Adipocyte (in vitro differentiated cells): Measurements from ENCODE around the gene SPEM1.

ENCODE experiments used
- DNase-seq: peaks from one replicate; pipeline ENCODE4 v3.0.0-alpha.2; 2015; ENCODE audit warnings: low read depth
- H3K27me3 ChIP-seq: replicated peaks from 2 replicates; pipeline ENCODE4 v1.7.0; 2013; ENCODE audit warnings: mild to moderate bottlenecking, low read length, moderate library complexity; ENCODE audit not compliant: control insufficient read depth, insufficient read depth
- H3K36me3 ChIP-seq: 2 replicates; pipeline ENCODE4 v1.7.0; 2013; ENCODE audit warnings: low read length, mild to moderate bottlenecking, moderate library complexity; ENCODE audit not compliant: control insufficient read depth, insufficient read depth, severe bottlenecking
- H3K4me1 ChIP-seq: 2 replicates; pipeline ENCODE4 v1.7.0; 2013; ENCODE audit warnings: mild to moderate bottlenecking, low read length, moderate library complexity; ENCODE audit not compliant: control insufficient read depth, insufficient read depth
- H3K4me3 ChIP-seq: 2 replicates; pipeline ENCODE4 v1.7.0; 2013; ENCODE audit warnings: mild to moderate bottlenecking, low read length, moderate library complexity
- H3K9ac ChIP-seq: 2 replicates; pipeline ENCODE4 v1.7.0; 2013; ENCODE audit warnings: mild to moderate bottlenecking, low read length, moderate library complexity
- H3K9me3 ChIP-seq: 2 replicates; pipeline ENCODE4 v1.7.0; 2013; ENCODE audit warnings: mild to moderate bottlenecking, low read length, moderate library complexity; ENCODE audit not compliant: control insufficient read depth

SPEM1 gene

GRCh38 chr17:7425756-7426155, 5.6 kb downstream of the SPEM1 start:
- H3K4me3 ChIP-seq, result no peak overlapping the region
- H3K27me3 ChIP-seq, result no peaks in the 10 kb centered on the region
- no peak for DNase-seq
- no peaks in the 10 kb centered on the region for H3K4me1 ChIP-seq
- H3K36me3 ChIP-seq, result no peaks in the 10 kb centered on the region
- H3K9me3 ChIP-seq, result peaks cover 1% of the 10 kb centered on the region
- no peak overlapping the region for H3K9ac ChIP-seq

- no peaks in the 10 kb centered on the region for H3K4me1 ChIP-seq
- DNase-seq, result no peak
- H3K27me3 ChIP-seq, result no peaks in the 10 kb centered on the region
- no peak overlapping the region for H3K4me3 ChIP-seq
- no peaks in the 10 kb centered on the region for H3K9me3 ChIP-seq
- no peak overlapping the region for H3K9ac ChIP-seq
- H3K36me3 ChIP-seq, result no peaks in the 10 kb centered on the region
These were observed 6.2 kb downstream of the SPEM1 start for GRCh38 chr17:7426203-7426863.

GRCh38 chr17:7426896-7427489, 6.9 kb downstream of the SPEM1 start:
- H3K27me3 ChIP-seq, result no peaks in the 10 kb centered on the region
- no peaks in the 10 kb centered on the region for H3K4me1 ChIP-seq
- no peak for DNase-seq
- no peak overlapping the region for H3K9ac ChIP-seq
- no peak overlapping the region for H3K4me3 ChIP-seq
- no peaks in the 10 kb centered on the region for H3K36me3 ChIP-seq
- H3K9me3 ChIP-seq, result no peaks in the 10 kb centered on the region

GRCh38 chr17:7427549-7427948, 7.4 kb downstream of the SPEM1 start:
- H3K4me1 ChIP-seq, result no peaks in the 10 kb centered on the region
- H3K27me3 ChIP-seq, result no peaks in the 10 kb centered on the region
- no peak overlapping the region for H3K9ac ChIP-seq
- H3K36me3 ChIP-seq, result no peaks in the 10 kb centered on the region
- DNase-seq, result no peak
- H3K9me3 ChIP-seq, result no peaks in the 10 kb centered on the region
- no peak overlapping the region for H3K4me3 ChIP-seq

GRCh38 chr17:7428557-7428956, 8.4 kb downstream of the SPEM1 start, which contains the start of gene SPEM3:
Gene SPEM3 (plus strand): TSS chr17:7428857. CDS start chr17:7428903, 46 bp downstream.
- H3K4me1 ChIP-seq, result no peaks in the 10 kb centered on the region
- DNase-seq, result no peak
- H3K9ac ChIP-seq, result no peak within 1 kb of the TSS
- H3K4me3 ChIP-seq, result no peak within 1 kb of the TSS
- no peaks in the 10 kb centered on the region for H3K36me3 ChIP-seq
- H3K9me3 ChIP-seq, result no peaks in the 10 kb centered on the region
- H3K27me3 ChIP-seq, result no peaks in the 10 kb centered on the region

- no peaks in the 10 kb centered on the region for H3K36me3 ChIP-seq
- no peaks in the 10 kb centered on the region for H3K27me3 ChIP-seq
- no peak overlapping the region for H3K9ac ChIP-seq
- H3K4me3 ChIP-seq, result no peak overlapping the region
- no peak for DNase-seq
- no peaks in the 10 kb centered on the region for H3K4me1 ChIP-seq
- no peaks in the 10 kb centered on the region for H3K9me3 ChIP-seq
These were observed 9.6 kb downstream of the SPEM1 start for GRCh38 chr17:7429722-7430121.

- DNase-seq, result no peak
- Histone ChIP-seq H3K9ac (no peak overlapping the region), H3K9me3 (no peaks in the 10 kb centered on the region), H3K36me3 (no peaks in the 10 kb centered on the region), H3K27me3 (no peaks in the 10 kb centered on the region), H3K4me1 (peaks cover 4% of the 10 kb centered on the region), H3K4me3 (no peak overlapping the region)
These were observed 11.1 kb downstream of the SPEM1 start for GRCh38 chr17:7431231-7431630.

GRCh38 chr17:7432296-7432695, 12.2 kb downstream of the SPEM1 start:
- Histone ChIP-seq H3K4me1 (peaks cover 9% of the 10 kb centered on the region), H3K9ac (no peak overlapping the region), H3K9me3 (no peaks in the 10 kb centered on the region), H3K4me3 (no peak overlapping the region), H3K36me3 (no peaks in the 10 kb centered on the region), H3K27me3 (no peaks in the 10 kb centered on the region)
- DNase-seq, result no peak

- Histone ChIP-seq H3K4me3 (peak overlapping the region; percentile 64), H3K36me3 (no peaks in the 10 kb centered on the region), H3K9me3 (no peaks in the 10 kb centered on the region), H3K9ac (peak overlapping the region; percentile 48), H3K4me1 (peaks cover 23% of the 10 kb centered on the region), H3K27me3 (peaks cover 15% of the 10 kb centered on the region)
- DNase-seq, result peak; percentile 38
These were observed 15.8 kb downstream of the SPEM1 start for GRCh38 chr17:7435676-7436555.

GRCh38 chr17:7436556-7437368, 16.6 kb downstream of the SPEM1 start:
- no peaks in the 10 kb centered on the region for H3K9me3 ChIP-seq
- DNase-seq, result peak; percentile 91
- H3K4me3 ChIP-seq, result peak overlapping the region; percentile 64
- no peaks in the 10 kb centered on the region for H3K36me3 ChIP-seq
- peaks cover 15% of the 10 kb centered on the region for H3K27me3 ChIP-seq
- H3K4me1 ChIP-seq, result peaks cover 25% of the 10 kb centered on the region
- H3K9ac ChIP-seq, result peak overlapping the region; percentile 56
